Spleen (tissue), 11 donors: Measurements from ENCODE around the gene GDPGP1. TPM values are rescaled to one million over a fixed set of nuclear protein-coding genes. Genes with fewer than 3 reads are reported as not detected.

Source experiments
- DNase-seq: peaks from one replicate; pipeline ENCODE4 v3.0.0-alpha.2; 2020
- H3K27ac ChIP-seq, 8 donors: fragments of 200-600 bp; sonication (generic) in 7 of 8; 1 replicate in 4 of 8; 2 replicates in 4 of 8; pipeline versions ENCODE4 v1.5.0 to v1.8.0; 2016 to 2021; ENCODE audit warnings: inconsistent platforms in 4 of 8, mild to moderate bottlenecking in 4 of 8, moderate library complexity in 1 of 8
- H3K27me3 ChIP-seq, 7 donors: fragments of 200-600 bp; sonication (generic) in 6 of 7; replicated peaks in 1 of 7; 1 replicate in 4 of 7; 2 replicates in 3 of 7; pipeline versions ENCODE4 v1.5.0 to v1.8.0; 2016 to 2021; ENCODE audit warnings: inconsistent platforms in 3 of 7, mild to moderate bottlenecking in 1 of 7
- H3K36me3 ChIP-seq, 6 donors: fragments of 200-600 bp; sonication (generic) in 5 of 6; 1 replicate in 4 of 6; 2 replicates in 2 of 6; pipeline versions ENCODE4 v1.5.0 to v1.8.0; 2016 to 2021; ENCODE audit warnings: inconsistent platforms in 2 of 6
- H3K4me1 ChIP-seq, 6 donors: fragments of 200-600 bp; sonication (generic) in 5 of 6; 1 replicate in 3 of 6; 2 replicates in 3 of 6; pipeline versions ENCODE4 v1.5.0 to v1.8.0; 2016 to 2021; ENCODE audit warnings: inconsistent platforms in 3 of 6
- H3K4me3 ChIP-seq, 8 donors: fragments of 200-600 bp; sonication (generic) in 7 of 8; 1 replicate in 4 of 8; 2 replicates in 4 of 8; pipeline versions ENCODE4 v1.5.0 to v1.8.0; 2016 to 2021; ENCODE audit warnings: inconsistent platforms in 4 of 8, mild to moderate bottlenecking in 4 of 8, moderate library complexity in 2 of 8
- H3K9me3 ChIP-seq, 8 donors: fragments of 200-600 bp; sonication (generic) in 7 of 8; 1 replicate in 4 of 8; 2 replicates in 4 of 8; pipeline versions ENCODE4 v1.5.0 to v1.8.0; 2016 to 2021; ENCODE audit warnings: inconsistent platforms in 4 of 8
- POLR2A ChIP-seq, 3 donors: fragments of 450-650 bp; IDR thresholded peaks; one replicate each; pipeline ENCODE4 v1.5.1; 2017; ENCODE audit warnings: antibody characterized with exemption in 3 of 3, mild to moderate bottlenecking in 1 of 3
- POLR2AphosphoS5 ChIP-seq, 3 donors: sonication (generic); formaldehyde crosslinking; IDR thresholded peaks; one replicate each; pipeline ENCODE4 v1.5.1; 2017; ENCODE audit warnings: antibody characterized with exemption in 3 of 3
- WGBS, 5 donors: extraction: QIAGEN DNeasy Blood & Tissue Kit in 3 of 5; methylation state at CpG; one replicate each; pipeline versions ENCODE4 v1.1.5 to v1.1.7; 2013 to 2018; 5-methylcytosine and 5-hydroxymethylcytosine counted together
- intact Hi-C: fragments of 100-400 bp; cut with DNase I; formaldehyde crosslinking; loops from one replicate; pipeline ENCODE4 v1.15.0; 2023; ENCODE audit warnings: low total_unique reads
- polyA plus RNA-seq, 3 donors: library from polyadenylated mRNA; stranded (reverse); fragments of 200-250 nt; gene quantifications; one replicate each; pipeline ENCODE4 v1.2.1, GENCODE V29; 2013
- total RNA-seq, 7 donors: library from RNA; depleted of rRNA in 3 of 7; stranded (reverse); fragments of >200 nt in 3 of 7; fragmentation: NEBNext Ultra II Directional in 4 of 7; extraction: Animal tissue kit (Norgen Biotek cat#: 25700) in 4 of 7; gene quantifications; one replicate each; pipeline versions ENCODE4 v1.1.0 to v1.2.1, GENCODE V29; 2016 to 2021
- TF ChIP-seq, protein P1 (sequence below), 11 experiments: fragments of 200-600 bp in 7 of 11; fragments of 450-650 bp in 4 of 11; sonication (generic) in 4 of 11; IDR thresholded peaks in 8 of 11; conservative IDR thresholded peaks in 3 of 11; 1 replicate in 7 of 11; 2 replicates in 4 of 11; pipeline versions ENCODE4 v1.4.0 to v1.8.0; 2016 to 2021; ENCODE audit warnings: antibody characterized with exemption in 11 of 11, inconsistent platforms in 4 of 11, mild to moderate bottlenecking in 1 of 11
- donor health status: healthy with polysubstance abuse.
- donor health status: DM: no; HTN: no; CAD: no; lungs with moderate emphysema.
- donor health status: DM: no; HTN: no; CAD: no.
- donor health status: Bipolar disorder and iron deficiency.
- donor health status: healthy.
- donor health status: DM: no; HTN: no; CAD: no.
- donor health status: DM: yes; HTN: yes; CAD: no.

GDPGP1 gene
- total and polyA plus RNA-seq, 10 donors = 1.9 to 13.4 (median 9.6) TPM

DNA sequence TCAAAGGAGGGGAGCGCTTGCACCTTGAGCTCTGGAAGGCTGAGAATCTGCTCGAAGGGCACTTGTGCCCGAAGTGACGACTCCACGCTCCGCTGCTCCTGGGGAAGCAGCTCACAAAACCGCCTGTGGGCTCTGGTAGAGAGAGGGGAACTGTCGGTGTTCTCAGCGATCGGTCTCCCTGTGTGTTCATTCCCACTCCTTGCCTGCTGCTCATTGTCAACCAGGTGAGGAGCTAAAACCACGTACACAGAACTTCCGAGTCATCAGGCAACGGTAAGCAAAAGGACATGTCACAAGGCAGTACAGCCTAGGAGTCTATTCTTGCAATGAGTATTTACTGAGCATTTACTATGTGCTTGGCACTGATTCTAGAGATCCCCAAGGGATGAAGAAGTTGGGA is 1.8 kb upstream of the GDPGP1 start:
- Histone ChIP-seq H3K9me3 (no peaks in the 10 kb centered on the region), H3K36me3 (peaks cover 7 to 64% (median 47%) of the 10 kb centered on the region in 6 donors), H3K27ac (peak overlapping the region; percentile 74 to 99 (median 94)), H3K27me3 (no peaks in the 10 kb centered on the region), H3K4me1 (peaks cover 32 to 69% (median 52%) of the 10 kb centered on the region in 6 donors), H3K4me3 (peak overlapping the region in 6 of 8 donors; percentile 0 to 99 (median 86))
- intact Hi-C loops = no loop called here
- TF ChIP-seq POLR2A (IDR thresholded peaks at IDR 0.05) (no peak), POLR2AphosphoS5 (IDR thresholded peaks at IDR 0.05) (peak in 1 of 3 donors; percentile 54)
- TF ChIP-seq, protein P1, sequence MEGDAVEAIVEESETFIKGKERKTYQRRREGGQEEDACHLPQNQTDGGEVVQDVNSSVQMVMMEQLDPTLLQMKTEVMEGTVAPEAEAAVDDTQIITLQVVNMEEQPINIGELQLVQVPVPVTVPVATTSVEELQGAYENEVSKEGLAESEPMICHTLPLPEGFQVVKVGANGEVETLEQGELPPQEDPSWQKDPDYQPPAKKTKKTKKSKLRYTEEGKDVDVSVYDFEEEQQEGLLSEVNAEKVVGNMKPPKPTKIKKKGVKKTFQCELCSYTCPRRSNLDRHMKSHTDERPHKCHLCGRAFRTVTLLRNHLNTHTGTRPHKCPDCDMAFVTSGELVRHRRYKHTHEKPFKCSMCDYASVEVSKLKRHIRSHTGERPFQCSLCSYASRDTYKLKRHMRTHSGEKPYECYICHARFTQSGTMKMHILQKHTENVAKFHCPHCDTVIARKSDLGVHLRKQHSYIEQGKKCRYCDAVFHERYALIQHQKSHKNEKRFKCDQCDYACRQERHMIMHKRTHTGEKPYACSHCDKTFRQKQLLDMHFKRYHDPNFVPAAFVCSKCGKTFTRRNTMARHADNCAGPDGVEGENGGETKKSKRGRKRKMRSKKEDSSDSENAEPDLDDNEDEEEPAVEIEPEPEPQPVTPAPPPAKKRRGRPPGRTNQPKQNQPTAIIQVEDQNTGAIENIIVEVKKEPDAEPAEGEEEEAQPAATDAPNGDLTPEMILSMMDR (IDR thresholded peaks at IDR 0.05 in 8 of 11, conservative IDR thresholded peaks at IDR 0.05 in 3 of 11) = no peak
- 68 to 86% (median 75%) methylated on average over 13 of the region's 13 CpGs for WGBS, 5 donors
- DNase-seq = peak; percentile 84

DNA sequence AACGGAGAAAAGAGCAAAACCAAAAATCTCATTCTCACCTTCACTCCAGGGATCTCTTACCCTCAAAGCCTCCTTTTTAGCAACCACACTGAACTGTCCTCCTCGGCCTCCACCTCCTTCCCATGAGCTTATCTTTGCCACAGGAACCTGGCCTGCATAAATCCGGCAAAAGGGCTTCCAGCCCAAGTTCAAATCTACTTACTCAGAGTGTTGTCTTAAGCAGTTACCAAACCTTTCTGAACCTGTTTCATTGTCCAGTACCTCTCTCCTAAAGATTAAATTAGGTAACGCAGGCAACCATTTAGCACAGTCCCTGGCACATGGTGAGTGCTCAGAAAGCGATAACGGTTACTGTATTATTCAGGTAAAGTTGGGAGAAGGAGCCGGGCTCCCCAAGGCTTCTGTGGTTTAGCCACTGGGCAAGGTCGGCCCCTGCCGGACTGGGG is 1.0 kb upstream of the GDPGP1 start:
- H3K4me3 ChIP-seq = peak overlapping the region; percentile 68 to 99 (median 91)
- no peaks in the 10 kb centered on the region for H3K27me3 ChIP-seq
- peaks cover 6 to 64% (median 45%) of the 10 kb centered on the region in 6 donors for H3K36me3 ChIP-seq
- no peak for DNase-seq
- intact Hi-C loops = no loop called here
- peaks cover 32 to 69% (median 52%) of the 10 kb centered on the region in 6 donors for H3K4me1 ChIP-seq
- TF ChIP-seq, protein P1 (IDR thresholded peaks at IDR 0.05 in 8 of 11, conservative IDR thresholded peaks at IDR 0.05 in 3 of 11) = peak in 4 of 11 experiments; percentile 15 to 62 (median 38)
- no peak for TF ChIP-seq POLR2AphosphoS5 (IDR thresholded peaks at IDR 0.05)
- WGBS, 5 donors = 4 to 14% (median 9%) methylated on average over 8 to 9 of the region's 9 CpGs
- H3K27ac ChIP-seq = peak overlapping the region; percentile 91 to 99 (median 96)
- no peaks in the 10 kb centered on the region for H3K9me3 ChIP-seq

DNA sequence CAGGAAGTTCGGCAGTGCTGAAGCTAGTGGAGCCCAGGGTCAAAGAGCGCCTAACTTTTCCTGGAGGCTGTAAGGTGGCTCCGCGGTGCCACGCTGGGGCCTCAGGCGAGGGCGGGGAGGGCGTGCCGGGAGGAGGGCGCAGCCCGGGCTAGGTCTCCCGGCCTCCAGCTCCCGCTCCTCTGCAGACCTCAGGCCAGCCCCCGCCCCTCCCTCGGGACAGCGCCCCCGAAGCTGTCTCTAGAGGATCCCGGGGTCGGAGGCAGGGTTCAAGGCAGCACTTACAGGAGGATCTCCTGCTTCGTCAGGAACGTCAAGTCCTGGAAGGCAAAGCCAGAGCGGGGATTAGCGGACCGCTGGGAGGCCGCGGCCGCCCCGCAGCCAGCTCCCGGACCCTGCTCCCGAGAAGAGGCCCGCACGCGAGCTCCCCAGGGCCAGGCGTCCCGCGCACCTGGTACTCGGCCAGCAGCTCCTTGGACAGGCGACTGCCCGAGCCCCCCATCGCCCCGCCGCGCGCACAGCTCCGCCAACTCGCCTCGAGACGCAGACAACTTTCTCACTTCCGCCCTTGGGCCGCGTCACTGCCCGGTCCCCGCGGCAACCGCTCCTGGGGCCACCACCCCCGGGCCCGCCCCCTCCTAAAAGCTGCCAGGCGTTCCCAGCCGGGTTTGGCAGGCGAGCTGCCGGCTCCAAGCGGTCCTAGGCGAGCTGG is 468 bp upstream of the GDPGP1 start, which contains the start of gene CIB1:
Gene CIB1, minus strand, starts transcription at position 555 of the 709 bp plus-strand sequence. Its CDS starts 56 bp downstream, at position 499.
- Histone ChIP-seq H3K36me3 (peaks cover under 1 to 64% (median 41%) of the 10 kb centered on the region in 6 donors), H3K27ac (peak within 1 kb of the TSS; percentile 91 to 99 (median 96)), H3K4me1 (peaks cover 32 to 68% (median 52%) of the 10 kb centered on the region in 6 donors), H3K4me3 (peak within 1 kb of the TSS; percentile 68 to 99 (median 91)), H3K27me3 (no peaks in the 10 kb centered on the region), H3K9me3 (no peaks in the 10 kb centered on the region)
- DNase-seq = peak; percentile 100
- peak; percentile 87 to 96 (median 93) for TF ChIP-seq POLR2AphosphoS5 (IDR thresholded peaks at IDR 0.05)
- peak in 1 of 3 donors; percentile 69 for TF ChIP-seq POLR2A (IDR thresholded peaks at IDR 0.05)
- TF ChIP-seq, protein P1 (IDR thresholded peaks at IDR 0.05 in 8 of 11, conservative IDR thresholded peaks at IDR 0.05 in 3 of 11) = peak in 7 of 11 experiments; percentile 14 to 65 (median 39)
- intact Hi-C loops = no loop called here
- WGBS, 5 donors = 0 to 1% (median 1%) methylated on average over 37 to 63 of the region's 63 CpGs

DNA sequence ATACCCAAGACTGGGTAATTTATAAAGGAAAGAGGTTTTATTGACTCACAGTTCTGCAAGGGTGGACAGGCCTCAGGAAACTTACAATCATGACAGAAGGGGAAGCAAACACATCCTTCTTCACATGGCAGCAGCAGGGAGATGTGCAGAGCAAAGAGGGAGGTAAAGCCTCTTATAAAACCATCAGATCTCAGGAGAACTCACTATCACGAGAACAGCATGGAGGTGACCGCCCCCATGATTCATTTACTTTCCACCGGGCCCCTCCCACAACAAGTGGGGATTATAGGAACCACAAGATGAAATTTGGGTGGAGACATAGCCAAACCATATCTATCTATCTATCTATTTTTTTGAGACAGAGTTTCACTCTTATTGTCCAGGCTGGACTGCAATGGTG is 5.4 kb downstream of the GDPGP1 start:
- TF ChIP-seq POLR2A (IDR thresholded peaks at IDR 0.05) (no peak), POLR2AphosphoS5 (IDR thresholded peaks at IDR 0.05) (no peak)
- TF ChIP-seq, protein P1 (IDR thresholded peaks at IDR 0.05 in 8 of 11, conservative IDR thresholded peaks at IDR 0.05 in 3 of 11) = no peak
- no peak overlapping the region for H3K27ac ChIP-seq
- H3K4me3 ChIP-seq = no peak overlapping the region
- no peaks in the 10 kb centered on the region for H3K9me3 ChIP-seq
- no peaks in the 10 kb centered on the region for H3K27me3 ChIP-seq
- H3K4me1 ChIP-seq = peaks cover 6 to 17% (median 8%) of the 10 kb centered on the region in 6 donors
- peaks cover 0 to 63% (median 34%) of the 10 kb centered on the region in 6 donors for H3K36me3 ChIP-seq
- WGBS, 5 donors = 80 to 91% (median 86%) methylated on average over 3 of the region's 3 CpGs
- intact Hi-C loops = no loop called here
- no peak for DNase-seq
